NCI-H345 (cell line): Measurements from ENCODE around the gene PDE7B.
"Not testable (repeated sequence)": the region's sequence is repeated elsewhere in the genome, so short reads cannot be mapped to it uniquely, and the experiment has no call there.

Experiments used
- DNase-seq: peaks from one replicate; lab custom pipeline; 2025; lab: John Stamatoyannopoulos, UW

The PDE7B gene

DNA sequence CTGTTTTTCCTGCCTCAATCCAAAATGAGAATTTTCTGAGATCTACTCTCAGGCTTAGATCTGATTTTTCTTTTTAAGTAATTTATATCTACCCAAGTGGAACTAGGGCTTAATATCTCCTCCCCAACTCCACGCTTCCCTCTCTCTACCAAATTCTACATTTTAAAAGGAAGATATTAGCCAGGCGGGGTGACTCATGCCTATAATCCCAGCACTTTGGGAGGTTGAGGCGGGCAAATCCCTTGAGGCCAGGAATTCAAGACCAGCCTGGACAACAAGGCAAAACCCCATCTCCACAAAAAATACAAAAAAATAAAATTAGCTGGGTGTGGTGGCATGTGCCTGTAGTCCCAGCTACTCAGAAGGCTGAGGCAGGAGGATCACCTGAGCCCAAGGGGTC, 337.6 kb downstream of the PDE7B start:
- no peak for DNase-seq

DNA sequence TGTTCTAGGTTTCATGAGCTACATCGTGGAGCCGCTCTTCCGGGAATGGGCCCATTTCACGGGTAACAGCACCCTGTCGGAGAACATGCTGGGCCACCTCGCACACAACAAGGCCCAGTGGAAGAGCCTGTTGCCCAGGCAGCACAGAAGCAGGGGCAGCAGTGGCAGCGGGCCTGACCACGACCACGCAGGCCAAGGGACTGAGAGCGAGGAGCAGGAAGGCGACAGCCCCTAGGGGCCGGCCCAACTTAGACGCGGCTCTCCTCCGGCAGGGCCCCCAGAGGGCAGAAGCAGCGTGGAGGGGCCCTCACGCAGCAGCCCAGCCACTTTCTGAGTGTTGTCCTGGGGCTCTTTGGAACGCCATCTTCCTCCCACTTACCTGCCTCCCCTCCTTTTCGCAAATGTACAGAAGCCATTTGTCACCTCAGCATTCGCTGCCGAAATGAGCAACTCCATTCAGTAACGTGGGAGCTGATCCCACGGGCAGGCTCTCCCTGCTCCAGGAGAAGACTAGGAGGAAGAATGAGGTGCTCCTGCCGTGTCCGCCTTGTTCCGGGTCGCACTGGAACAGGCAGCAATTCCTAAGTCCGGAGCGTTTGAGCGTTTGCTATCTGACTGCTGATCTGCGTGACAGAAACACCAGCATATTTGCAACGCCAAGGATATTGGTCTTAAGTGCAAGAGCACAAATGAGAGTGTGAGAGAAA, 340.3 kb downstream of the PDE7B start:
- no peak for DNase-seq

DNA sequence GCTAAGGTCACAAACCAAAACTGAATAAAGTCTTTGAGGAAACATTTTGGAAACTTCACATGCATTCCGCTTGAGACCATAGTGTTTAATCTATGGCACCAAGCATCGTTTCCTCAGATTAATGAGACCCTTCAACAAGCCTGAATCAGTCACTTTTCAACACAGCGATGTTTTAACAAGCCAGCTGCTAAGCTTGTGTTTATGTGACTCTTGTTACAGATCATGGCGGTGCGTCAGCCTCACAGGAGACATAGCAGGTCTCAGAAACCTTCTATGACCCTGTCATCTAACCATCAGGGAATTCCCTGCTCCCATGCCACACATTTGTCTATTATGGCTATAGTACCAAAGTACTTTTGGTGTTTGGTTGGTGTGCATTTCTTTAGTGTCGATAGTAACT, 341.4 kb downstream of the PDE7B start:
- no peak for DNase-seq

DNA sequence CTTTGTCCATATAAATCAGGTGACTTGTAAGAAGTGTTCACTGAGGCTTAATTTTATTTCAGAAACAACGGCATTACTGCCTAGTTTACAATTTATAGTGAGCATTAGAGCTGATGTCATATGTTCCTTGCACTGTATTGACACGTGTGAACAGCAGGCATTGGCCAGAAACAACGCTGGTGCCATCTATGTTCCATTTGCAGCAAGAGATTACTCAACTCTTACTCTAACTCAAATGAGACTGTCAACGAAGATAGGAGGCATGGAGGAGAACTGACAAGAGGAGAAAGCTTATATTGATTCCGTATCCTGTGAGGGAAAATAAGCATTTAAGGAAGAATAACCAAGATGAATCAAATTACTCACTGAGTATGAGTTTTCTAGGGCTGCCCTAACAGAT, 350.2 kb downstream of the PDE7B start:
- no peak for DNase-seq

DNA sequence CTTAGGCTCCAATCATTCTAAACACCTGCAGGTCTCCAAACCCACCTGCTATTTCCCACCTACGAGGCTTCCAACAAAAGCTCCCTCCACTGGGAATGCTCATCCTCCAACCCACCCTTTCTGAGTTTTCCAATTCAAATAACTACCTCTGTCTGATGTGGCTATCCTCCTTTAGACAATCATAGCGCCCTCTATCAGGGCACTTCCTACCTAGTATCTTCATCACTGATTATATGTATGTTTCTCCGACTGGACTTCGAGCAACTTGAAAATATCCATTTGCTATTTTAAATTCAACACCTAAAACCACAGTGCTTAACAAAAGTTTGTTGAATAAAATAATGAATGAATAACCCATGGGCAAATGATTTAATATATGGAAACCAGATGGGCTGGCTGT, 357.3 kb downstream of the PDE7B start:
- DNase-seq: no peak

- no peak for DNase-seq
Measured at GRCh38 chr6:136209496-136209895, 358.0 kb downstream of the PDE7B start.

DNA sequence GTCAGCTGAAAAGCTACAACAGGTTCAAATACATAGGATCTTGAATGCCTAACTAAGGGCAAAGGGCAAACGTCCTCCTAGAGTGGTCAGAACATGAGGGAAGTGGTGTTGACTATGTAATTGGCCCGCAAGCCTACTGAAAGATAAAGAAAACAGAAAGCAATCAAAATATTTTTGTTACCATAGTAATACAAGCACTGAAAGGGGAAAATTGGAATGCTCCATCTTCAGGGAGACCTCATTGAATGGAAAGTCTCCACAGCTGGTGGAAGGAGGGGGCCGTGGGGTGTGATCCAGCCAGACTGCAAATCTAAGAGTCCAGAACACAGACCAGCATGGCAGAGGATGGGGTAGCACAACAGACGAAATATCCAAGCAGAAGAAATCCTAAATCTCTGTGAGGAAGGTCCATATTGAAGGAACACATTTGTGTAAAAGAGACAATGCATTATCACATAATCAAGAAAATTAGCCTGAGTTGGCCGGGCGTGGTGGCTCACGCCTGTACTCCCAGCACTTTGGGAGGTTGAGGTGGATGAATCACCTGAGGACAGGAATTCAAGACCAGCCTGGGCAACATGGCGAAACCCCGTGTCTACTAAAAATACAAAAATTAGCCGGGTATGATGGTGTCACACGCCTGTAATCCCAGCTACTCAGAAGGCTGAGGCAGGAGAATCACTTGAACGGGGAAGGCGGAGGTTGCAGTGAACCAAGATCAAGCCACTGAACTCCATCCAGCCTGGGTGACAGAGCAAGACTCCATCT, 359.1 kb downstream of the PDE7B start:
- no peak for DNase-seq

DNA sequence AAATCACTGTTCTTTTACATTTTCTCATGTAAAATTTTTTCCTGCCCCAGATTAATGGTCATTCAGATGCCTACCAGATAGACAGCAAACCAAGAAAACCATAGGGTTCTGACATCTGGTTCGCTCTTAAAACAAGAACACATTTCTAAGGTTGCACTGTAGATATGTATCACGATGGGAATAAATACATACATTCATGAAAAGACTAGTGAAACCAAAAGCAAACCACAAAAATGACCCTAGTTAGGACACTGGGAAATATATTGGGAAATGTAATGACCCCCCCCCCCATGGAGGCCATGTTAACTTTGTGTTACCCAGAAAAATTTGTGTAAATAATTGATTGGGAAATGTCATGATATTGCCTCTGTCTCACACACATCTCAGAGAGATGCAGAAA, 361.1 kb downstream of the PDE7B start:
- no peak for DNase-seq

DNA sequence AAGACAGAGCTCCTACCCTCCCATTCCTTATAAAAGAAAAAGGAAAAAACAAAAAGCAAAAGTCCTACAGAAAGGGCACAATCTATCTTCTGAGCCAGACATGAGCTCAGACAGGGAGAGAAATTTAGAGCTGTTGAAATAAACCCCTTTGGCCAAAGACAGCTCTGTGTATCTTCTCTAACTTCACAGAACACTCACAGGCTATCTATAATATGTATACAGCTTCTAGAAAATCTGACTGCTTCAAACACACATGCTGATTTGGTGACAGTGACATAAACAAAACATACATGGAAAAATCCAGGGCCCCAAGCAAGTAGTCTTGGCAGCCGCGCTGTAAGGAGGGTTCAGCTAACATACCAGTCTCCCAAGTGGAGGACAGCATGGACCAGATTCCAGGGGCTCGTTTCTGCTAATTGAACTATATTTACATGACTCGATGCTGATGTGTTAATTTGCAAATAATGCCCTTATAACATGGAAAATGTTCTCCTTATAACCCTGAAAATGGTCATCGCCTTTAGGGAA, 361.6 kb downstream of the PDE7B start:
- DNase-seq: no peak

DNA sequence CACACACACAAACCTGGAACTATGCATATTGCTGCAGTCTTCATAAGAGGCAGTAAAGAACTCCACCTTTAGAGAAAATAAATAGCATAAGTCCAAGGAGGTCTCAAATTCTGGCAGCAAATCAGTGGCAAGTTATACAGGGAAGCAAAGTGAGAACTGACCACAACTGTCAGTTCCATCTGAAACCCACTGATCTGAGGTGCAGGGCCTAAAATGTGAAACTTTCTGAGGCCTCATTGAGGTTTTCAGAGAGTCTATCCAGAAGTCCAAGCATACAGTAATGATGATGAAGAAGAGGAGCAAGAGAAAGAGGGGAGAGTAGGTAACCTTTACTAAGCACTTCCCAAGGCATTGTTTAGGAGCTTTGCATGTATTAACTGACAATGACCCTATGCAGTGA, 362.4 kb downstream of the PDE7B start:
- DNase-seq: no peak

GRCh38 chr6:136216503-136217401, 365.3 kb downstream of the PDE7B start:
- no peak for DNase-seq

DNA sequence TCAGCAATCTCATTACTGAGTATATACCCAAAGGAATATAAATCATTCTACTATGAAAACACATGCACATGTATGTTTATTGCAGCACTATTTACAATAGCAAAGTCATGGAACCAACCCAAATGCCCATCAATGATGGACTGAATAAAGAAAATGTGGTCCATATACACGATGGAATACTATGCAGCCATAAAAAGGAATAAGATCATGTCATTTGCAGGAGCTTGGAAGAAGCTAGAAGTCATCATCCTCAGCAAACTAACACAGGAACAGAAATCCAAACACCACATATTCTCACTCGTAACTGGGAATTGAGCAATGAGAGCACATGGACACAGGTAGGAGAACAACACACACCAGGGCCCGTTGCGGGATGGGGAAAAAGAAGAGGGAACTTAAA, 373.5 kb downstream of the PDE7B start:
- not testable (repeated sequence) for DNase-seq

- DNase-seq: no peak
Measured at GRCh38 chr6:136225496-136225895, 374.0 kb downstream of the PDE7B start.

DNA sequence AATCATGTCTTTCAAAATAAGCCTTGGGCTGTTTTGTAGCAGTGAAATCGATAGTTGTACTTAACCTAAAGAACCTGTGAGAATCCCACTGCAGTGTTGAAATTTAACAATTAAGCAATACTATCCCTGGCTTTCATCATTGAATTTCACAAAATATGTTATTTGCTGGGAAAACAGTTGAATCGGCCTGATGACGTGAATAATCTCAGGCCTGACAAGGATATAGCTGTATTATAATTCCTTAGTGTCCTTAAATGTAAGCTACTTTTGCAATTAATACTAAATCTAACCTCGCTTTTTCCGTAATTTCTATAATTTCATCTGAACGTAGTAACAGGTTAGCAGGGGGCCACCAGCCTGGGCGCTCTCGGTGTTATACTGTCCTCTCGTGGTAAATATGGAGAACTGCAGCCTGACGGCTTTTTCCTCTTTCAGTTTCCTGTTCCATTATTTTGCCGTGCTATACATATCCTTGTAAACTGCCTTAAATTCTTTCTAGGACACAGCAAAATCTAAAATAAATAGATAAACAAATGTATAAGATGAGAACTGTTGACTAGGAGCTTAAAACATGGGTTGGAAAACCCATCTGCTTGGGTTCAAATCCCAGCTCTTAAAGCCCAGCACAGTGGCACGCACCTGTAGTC, 374.6 kb downstream of the PDE7B start:
- DNase-seq: peak; percentile 42

DNA sequence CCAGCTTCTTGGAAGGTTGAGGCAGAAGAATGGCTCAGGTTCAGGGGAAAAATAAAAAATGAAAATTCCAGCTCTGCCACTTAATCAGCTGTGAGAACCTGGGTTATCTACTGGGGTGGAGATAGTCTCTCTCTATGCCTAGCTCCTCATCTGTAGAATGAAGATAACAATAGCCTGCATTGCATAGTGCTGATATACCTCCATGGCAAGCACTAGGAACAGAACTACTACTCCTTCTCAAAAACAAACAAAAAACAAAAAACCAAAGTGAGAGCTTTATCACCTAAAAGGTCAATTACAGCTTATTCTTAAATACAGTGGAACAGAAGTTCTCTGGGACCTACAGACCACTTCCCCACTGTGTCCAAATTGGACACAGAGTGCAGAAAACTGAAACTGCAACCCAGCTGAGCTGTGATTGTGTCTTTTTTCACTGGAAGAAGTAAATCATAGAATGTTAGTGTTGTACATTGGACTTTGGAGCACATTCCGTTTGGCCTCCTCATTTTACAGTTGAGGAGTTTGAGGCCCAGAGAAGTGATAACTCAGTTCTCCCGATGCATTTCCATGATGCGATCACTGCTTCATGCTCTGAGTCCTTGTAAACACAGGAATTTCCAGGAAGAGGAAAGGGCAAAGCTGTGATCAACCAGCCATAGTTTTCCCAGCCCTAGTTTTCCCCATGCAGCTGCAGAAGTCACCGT, 375.3 kb downstream of the PDE7B start:
- DNase-seq: no peak

GRCh38 chr6:136228814-136229213, 377.3 kb downstream of the PDE7B start:
- no peak for DNase-seq

GRCh38 chr6:136230219-136230853, 378.8 kb downstream of the PDE7B start:
- DNase-seq: no peak

- no peak for DNase-seq
Measured at GRCh38 chr6:136232701-136233100, 381.2 kb downstream of the PDE7B start.

DNA sequence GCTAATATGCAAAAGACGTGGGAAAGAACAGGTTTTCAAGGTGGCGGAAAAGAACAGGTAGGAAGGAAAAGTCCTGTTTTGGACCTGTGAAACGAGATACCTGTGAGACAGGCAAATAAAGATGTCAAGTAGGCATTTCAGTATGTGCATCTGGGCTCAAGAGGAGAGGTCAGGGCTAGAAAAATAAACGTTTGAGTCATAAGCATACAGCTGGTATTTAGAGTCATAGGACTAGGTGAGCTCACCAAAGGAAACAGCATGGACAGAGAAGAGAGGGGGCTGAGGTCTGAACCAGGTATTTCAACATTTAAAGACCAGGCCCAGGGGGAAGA, 383.7 kb downstream of the PDE7B start:
- DNase-seq: no peak

- DNase-seq: no peak
Measured at GRCh38 chr6:136236466-136237293, 385.2 kb downstream of the PDE7B start.
